GM18526 (cell line): Measurements from ENCODE around the gene ATF7IP2.
A peak's percentile ranks its signal among the peaks of the same experiment; 100 is the strongest.

Source experiments
- POLR2A ChIP-seq: IDR thresholded peaks from 3 replicates; pipeline ENCODE4 v1.6.1; 2011; ENCODE audit not compliant: insufficient read length; ENCODE audit errors: extremely low read depth

Gene ATF7IP2

GRCh38 chr16:10385725-10386516 is at the start of gene ATF7IP2:
Gene ATF7IP2, plus strand, starts transcription at chr16:10386061. Its CDS starts 44,560 bp downstream, at chr16:10430621.
- peak; percentile 97 for TF ChIP-seq POLR2A

DNA sequence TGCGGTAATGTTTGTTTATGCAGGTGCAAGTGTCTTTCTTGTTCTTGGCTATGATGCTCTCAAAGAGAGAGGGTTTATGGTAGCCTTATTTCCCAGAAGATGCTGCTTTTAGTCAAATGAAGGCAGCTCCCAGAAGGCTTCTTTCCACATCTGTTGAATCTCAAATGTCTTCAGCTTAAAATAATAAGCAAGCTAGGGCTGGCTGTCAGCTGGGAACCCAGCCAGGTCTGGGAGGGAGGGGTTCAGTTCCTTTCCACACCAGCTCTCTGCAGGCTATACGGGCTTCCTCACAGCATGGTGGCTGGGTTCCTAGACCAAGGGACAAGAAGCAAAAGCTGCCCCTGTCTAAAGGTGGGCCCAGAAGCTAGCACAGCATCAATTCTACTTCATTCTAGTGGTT is 47.4 kb upstream of the ATF7IP2 start:
- TF ChIP-seq POLR2A = no peak

DNA sequence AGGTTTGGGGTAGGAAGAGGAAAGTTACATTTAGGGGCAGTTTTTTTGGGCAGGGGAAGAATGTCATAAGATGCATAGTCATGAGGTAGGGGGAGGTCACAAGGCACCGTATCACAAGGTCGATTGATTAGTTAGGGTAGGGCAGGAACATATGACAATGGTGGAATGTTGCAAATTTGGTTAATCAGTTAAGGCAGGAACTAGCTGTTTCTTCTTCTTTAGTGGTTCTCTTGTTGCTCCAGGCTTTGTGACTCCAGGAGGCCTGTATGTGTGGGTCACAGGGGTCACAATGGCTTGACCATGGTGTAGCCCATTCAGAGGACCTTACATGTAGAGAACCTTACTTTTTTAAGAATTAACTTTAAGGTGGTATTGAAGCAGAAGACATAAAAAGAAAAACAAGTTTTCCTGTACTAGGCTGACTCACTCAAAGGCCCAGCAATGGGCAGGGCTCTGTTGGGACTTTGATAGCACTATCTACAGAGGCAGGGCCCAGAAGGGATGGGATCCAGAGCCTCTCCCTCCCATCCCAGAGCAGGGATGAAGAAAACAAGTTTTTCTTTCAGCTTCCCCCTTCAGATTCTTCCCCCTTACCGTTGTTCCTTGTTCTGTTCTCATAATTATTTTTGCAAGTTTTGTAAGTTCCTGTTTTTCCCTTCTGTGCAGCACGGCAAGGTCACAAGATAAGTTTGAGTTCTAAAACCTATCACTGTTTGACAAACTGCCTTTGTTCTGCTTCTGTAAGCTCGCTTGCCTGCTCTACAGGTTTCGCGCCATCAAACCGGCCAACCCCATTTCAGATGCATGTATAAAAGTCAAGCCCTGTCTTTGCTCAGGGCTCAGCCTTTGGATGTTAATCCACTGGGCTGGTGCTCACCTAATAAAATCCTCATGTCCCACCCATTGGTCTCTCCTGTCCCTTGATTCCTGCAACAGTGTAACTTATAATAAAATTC is 45.8 kb upstream of the ATF7IP2 start:
- TF ChIP-seq POLR2A = no peak

DNA sequence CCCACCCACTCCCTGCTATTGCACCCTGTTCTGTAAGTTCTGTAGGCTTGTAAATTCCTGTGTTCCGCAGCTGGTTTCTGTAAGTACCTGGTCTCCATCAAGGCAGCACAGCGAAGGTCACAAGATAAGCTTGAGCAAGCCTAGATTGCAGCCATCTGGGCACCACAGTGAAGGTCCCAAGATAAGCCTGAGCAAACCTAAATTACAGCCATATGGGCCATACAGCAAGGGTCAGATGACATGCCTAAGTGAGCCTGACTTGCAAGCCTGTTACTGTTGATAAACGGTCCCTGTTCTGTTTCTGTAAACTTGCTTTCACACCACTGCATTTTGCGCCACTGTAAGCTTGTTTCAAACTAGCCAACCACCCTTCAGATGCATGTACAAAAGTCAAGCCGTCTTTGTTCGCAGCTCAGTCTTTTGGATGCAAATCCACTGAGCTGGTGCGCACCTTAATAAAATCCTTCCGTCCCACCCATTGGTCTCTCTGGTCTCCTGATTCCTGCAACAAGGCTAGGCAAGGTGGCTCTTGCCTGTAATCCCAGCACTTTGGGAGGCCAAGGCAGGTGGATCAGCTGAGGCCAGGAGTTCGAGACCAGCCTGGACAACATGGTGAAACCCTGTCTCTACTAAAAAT is 42.6 kb upstream of the ATF7IP2 start:
- no peak for TF ChIP-seq POLR2A

GRCh38 chr16:10345629-10346028 is 40.2 kb upstream of the ATF7IP2 start:
- no peak for TF ChIP-seq POLR2A

- TF ChIP-seq POLR2A = no peak
Measured at GRCh38 chr16:10349851-10350250, 36.0 kb upstream of the ATF7IP2 start.

GRCh38 chr16:10352262-10352661 is 33.6 kb upstream of the ATF7IP2 start:
- TF ChIP-seq POLR2A = no peak

DNA sequence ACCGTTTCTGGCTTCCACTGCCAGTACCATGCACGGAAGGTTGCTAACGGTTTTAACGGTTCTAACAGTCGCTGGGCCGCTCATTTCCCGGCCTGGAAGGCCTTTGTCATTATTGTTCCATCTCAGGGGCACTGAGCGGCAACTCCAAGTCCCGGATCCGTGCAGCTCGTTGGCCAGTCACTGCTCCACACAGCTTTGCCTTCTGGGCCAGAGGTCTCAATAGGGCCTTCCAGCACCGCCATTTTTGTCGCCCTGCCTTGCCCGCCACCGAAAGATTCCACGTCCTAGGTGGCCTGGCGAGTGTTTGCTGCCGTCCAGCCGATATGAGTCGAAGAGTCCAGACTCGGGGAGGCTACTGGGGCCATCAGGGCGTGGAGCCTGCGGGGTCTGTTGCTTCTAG is 30.3 kb upstream of the ATF7IP2 start:
- TF ChIP-seq POLR2A = no peak

GRCh38 chr16:10356870-10357842 is 28.7 kb upstream of the ATF7IP2 start:
- no peak for TF ChIP-seq POLR2A

GRCh38 chr16:10362077-10362863 is 23.6 kb upstream of the ATF7IP2 start:
- no peak for TF ChIP-seq POLR2A

DNA sequence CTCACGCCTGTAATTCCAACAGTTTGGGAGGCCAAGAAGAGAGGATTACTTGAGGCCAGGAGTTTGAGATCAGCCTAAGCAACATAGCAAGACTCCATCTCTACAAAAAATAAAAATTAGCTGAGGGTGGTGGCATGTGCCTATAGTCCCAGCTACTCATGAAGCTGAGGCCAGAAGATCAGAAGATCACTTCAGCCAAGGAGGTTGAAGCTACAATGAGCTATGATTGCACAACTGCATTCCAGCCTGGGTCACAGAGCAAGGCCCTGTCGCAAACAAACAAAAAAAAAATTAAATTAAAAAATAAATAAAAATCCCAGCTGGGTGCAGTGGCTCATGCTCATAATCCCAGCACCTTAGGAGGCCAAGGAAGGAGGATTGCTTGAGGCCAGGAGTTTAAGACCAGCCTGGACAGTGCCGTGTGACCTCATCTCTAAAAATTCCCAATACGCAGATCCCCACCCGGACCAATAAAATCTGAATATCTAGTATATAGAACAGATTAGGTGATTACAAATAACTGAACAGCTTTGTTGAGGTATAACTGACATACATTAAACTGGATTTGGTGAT is 18.2 kb upstream of the ATF7IP2 start:
- TF ChIP-seq POLR2A = no peak

- no peak for TF ChIP-seq POLR2A
Measured at GRCh38 chr16:10368969-10369551, 16.8 kb upstream of the ATF7IP2 start.

DNA sequence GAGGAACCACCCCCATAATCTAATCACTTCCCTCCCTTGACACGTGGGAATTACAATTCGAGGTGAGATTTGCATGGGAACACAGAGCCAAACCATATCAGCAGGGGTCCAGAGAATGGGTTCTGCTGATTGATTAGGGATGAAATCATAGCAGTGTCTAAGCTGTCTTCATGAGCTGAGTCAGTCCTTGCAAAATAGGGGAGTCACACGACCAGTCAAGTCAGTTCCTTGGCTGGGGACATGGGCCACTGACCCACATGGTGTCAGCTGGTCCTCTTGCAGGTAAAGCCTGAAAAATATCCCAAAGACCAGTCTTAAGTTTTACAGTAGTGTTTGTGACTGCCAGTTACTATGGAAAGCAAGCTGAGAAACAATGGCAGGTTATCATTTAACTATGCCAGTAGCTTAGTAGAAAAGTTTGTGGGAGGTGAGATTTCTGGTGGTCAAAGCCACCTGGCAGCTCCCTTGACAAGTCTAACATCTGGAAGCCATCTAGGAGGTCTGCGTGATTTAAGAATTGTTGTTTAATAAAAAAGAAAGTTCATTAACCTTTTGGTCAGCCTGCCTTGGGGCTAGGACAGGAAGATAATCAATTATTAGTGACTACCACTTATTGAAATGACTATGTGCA is 15.7 kb upstream of the ATF7IP2 start:
- no peak for TF ChIP-seq POLR2A

DNA sequence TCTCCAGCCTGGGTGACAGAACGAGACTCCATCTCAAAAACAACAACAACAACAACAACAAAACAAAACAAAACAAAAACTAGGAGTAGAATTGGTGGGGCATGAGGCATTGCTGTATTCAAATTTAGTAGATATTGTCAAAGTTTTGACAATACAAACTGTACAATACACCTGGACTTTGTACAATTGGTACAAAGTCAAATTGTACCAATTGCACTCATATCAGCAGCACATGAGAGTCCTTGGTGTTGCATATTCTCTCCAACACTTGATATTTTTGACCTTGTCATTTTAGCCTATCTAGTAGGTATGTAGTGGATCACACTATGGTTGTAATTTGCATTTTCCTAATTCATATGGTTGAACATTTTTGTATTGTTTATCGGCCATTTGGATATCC is 14.3 kb upstream of the ATF7IP2 start:
- no peak for TF ChIP-seq POLR2A
